GM06990 (cell line): ENCODE results near the gene NPAS3.

Experiments used
- DNase-seq: peaks from one replicate; pipeline ENCODE4 v3.0.0-alpha.2; 2011; ENCODE audit not compliant: insufficient read length; ENCODE audit errors: extremely low read depth
- H3K27me3 ChIP-seq: replicated peaks from 2 replicates; pipeline ENCODE4 v1.6.0; 2011; ENCODE audit warnings: low read length; ENCODE audit not compliant: control insufficient read depth, insufficient read depth
- H3K36me3 ChIP-seq: 2 replicates; pipeline ENCODE4 v1.5.1; 2011; ENCODE audit warnings: low read length; ENCODE audit not compliant: control insufficient read depth, insufficient read depth
- H3K4me3 ChIP-seq: replicated peaks from 2 replicates; pipeline ENCODE4 v1.5.1; 2011; ENCODE audit warnings: low read depth, mild to moderate bottlenecking, control low read depth, low read length
- TF ChIP-seq, protein P1 (sequence below): IDR thresholded peaks from 2 replicates; pipeline ENCODE4 v1.5.1; 2011; ENCODE audit warnings: low read length, control low read depth, mild to moderate bottlenecking, inconsistent platforms; ENCODE audit not compliant: insufficient read depth, poor library complexity, severe bottlenecking

Gene NPAS3

DNA sequence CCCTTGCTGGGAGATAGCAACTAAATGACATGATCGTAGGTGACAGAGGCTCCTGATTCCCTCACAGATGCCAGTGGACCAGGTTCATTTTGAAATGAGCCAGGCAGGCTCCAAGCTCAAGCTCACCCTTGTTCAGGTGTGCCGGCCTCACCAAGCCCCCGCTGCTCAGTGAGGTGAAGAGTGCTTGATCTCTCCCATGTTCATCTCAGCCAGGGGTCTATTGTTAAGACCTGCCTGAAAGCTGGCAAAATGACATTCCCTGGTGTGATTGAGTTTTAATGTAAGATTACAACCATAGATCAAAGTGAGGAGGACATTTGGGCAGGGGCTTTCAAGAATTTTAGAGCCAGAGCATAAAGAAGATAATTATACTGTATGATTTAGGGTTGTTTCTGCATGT, 514.3 kb downstream of the NPAS3 start:
- TF ChIP-seq, protein P1, sequence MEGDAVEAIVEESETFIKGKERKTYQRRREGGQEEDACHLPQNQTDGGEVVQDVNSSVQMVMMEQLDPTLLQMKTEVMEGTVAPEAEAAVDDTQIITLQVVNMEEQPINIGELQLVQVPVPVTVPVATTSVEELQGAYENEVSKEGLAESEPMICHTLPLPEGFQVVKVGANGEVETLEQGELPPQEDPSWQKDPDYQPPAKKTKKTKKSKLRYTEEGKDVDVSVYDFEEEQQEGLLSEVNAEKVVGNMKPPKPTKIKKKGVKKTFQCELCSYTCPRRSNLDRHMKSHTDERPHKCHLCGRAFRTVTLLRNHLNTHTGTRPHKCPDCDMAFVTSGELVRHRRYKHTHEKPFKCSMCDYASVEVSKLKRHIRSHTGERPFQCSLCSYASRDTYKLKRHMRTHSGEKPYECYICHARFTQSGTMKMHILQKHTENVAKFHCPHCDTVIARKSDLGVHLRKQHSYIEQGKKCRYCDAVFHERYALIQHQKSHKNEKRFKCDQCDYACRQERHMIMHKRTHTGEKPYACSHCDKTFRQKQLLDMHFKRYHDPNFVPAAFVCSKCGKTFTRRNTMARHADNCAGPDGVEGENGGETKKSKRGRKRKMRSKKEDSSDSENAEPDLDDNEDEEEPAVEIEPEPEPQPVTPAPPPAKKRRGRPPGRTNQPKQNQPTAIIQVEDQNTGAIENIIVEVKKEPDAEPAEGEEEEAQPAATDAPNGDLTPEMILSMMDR: no peak
- Histone ChIP-seq H3K36me3 (no peaks in the 10 kb centered on the region), H3K27me3 (no peaks in the 10 kb centered on the region), H3K4me3 (no peak overlapping the region)
- no peak for DNase-seq

DNA sequence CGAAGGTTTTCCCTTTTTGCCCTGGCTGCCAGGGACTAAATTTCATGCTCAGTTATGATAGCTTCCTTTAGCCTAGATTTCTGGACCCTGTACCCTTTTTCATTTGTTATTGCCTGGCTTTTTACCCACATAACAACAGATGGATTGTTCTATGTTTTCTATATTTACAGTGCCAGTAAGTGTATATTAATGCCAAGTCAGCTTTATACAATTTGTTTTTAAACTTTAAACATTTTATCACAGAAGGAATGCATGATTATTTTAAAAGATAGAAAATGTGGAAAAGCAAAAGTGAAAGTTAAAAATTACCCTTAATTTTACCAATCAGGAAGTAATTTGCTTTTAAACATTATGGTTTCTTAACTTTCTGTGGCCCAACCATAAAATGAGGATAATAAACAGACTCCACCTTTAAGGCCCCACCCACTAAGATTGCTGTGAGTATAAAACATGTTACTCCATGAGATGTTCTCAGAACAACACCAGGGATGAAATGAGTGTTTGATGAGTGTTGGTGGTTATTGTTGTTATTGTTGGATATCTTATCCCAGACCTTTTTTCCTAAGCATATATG, 515.4 kb downstream of the NPAS3 start:
- DNase-seq: no peak
- H3K4me3 ChIP-seq: no peak overlapping the region
- TF ChIP-seq, protein P1: no peak
- H3K36me3 ChIP-seq: no peaks in the 10 kb centered on the region
- no peaks in the 10 kb centered on the region for H3K27me3 ChIP-seq

DNA sequence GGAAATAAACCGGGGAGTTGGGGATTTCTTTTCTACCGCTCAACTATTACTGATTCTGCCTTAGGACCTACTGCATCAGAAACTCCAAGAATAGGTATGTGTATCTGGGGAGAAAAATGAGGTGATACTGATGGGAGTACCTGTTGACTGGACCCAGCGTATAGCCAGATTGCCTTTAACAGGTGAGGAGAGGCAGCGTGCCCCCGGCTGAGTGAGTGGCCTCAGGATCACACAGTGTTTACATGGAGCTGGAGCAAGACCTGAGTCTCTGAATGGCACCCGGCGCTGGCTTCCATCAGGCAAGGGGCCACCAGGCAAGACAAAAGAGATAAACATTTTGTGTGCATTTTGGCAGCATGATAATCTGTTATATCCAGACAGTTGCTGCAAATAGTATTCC, 516.0 kb downstream of the NPAS3 start:
- no peaks in the 10 kb centered on the region for H3K36me3 ChIP-seq
- no peak overlapping the region for H3K4me3 ChIP-seq
- TF ChIP-seq, protein P1: no peak
- no peaks in the 10 kb centered on the region for H3K27me3 ChIP-seq
- DNase-seq: no peak

DNA sequence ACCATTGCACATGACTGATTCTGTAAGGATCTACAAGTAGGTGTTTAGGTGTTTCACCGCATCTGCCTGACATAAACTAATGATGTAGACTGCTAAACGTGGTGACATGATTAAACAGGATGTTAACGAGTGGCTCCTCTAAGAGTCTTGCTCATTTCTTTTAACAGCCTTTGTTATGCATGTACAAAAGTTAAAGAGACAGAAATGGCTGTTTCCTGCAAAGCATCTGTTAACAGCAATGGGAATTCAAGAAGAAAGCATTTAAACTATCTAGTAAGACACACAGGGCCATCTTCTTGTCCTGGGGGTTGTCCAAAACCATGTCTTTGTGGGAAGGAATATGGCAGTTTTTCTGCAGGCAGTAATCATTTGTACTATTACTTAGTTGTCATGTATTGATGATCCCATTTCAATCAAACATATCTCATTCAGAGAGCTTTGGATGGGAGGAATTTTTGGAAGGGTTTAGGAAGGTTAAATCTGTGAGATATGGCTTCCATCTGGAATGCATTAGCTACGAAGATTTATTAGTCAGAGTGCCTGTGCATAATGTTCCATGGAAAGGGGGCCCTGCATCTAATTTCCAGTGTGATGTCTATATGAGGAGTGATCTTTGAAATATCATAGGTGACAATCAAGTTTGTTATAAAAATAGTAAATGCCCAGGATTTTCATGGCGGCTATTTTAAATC, 517.1 kb downstream of the NPAS3 start:
- TF ChIP-seq, protein P1: no peak
- Histone ChIP-seq H3K36me3 (no peaks in the 10 kb centered on the region), H3K27me3 (no peaks in the 10 kb centered on the region), H3K4me3 (no peak overlapping the region)
- DNase-seq: no peak

DNA sequence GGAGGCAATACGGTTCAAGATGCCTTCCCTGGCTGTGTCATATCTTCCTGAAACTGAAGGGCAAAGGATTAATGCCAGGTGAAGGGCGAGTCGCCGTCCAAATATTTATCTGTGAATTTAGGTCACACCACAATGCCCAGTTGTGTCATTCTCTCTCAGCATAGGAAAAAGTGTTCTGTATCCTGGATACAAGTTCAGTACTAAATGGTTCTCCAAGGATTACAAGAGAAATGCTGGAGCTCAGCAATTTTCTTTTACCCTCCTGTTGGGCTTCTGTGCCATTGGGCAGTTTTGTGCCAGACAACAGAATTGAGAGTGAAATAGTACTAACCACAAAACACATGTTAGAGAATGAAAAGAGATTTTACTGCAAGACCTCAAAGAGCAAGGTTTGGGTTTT, 518.3 kb downstream of the NPAS3 start:
- Histone ChIP-seq H3K36me3 (no peaks in the 10 kb centered on the region), H3K4me3 (no peak overlapping the region), H3K27me3 (no peaks in the 10 kb centered on the region)
- TF ChIP-seq, protein P1: no peak
- DNase-seq: no peak

DNA sequence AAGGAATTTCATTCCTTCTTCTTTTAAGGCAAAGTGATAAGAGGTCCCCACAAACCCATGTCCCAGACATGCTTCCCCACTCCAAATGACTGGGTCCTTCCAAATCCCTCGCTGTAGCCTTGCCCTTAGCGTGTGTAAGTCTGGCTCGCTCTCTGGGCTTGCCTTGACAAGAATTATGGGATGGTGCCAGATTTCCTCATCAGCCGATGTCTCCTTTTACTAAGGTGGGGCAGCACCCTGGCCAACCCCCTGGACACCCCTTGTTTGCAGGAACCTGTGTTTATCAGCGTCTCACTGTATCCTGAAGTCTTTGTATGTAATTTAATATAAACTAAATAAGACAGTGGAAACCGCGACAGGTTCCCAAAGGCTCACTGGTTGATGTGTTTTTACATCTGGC, 518.9 kb downstream of the NPAS3 start:
- no peaks in the 10 kb centered on the region for H3K27me3 ChIP-seq
- H3K4me3 ChIP-seq: no peak overlapping the region
- no peaks in the 10 kb centered on the region for H3K36me3 ChIP-seq
- DNase-seq: no peak
- TF ChIP-seq, protein P1: no peak
